Right lobe of liver (tissue), 6 donors: ENCODE measurements around the gene CENPP. TPM values are rescaled to one million over a fixed set of nuclear protein-coding genes. Genes with fewer than 3 reads are reported as not detected.
A peak's percentile ranks its signal among the peaks of the same experiment; 100 is the strongest.

Source experiments
- ATAC-seq, 4 donors: fragments of 200-7000 bp; cut with Tn5 transposase; one replicate each; pipeline ENCODE4 v1.9.1; 2020; ENCODE audit warnings: mild to moderate bottlenecking in 4 of 4, moderate library complexity in 4 of 4
- DNase-seq, 3 donors: peaks; one replicate each; pipeline ENCODE4 v3.0.0-alpha.2; 2020
- H3K27ac ChIP-seq, 3 donors: fragments of 200-600 bp; one replicate each; pipeline ENCODE4 v1.8.0; 2022
- H3K27me3 ChIP-seq, 2 donors: fragments of 200-600 bp; one replicate each; pipeline ENCODE4 v1.8.0; 2022
- H3K36me3 ChIP-seq, 4 donors: fragments of 200-600 bp; sonication (generic) in 1 of 4; one replicate each; pipeline versions ENCODE4 v1.5.1 to v1.8.0; 2017 to 2022; ENCODE audit warnings: control low read depth in 1 of 4
- H3K4me1 ChIP-seq, 4 donors: fragments of 200-600 bp; sonication (generic) in 1 of 4; one replicate each; pipeline versions ENCODE4 v1.5.1 to v1.8.0; 2017 to 2022; ENCODE audit warnings: control low read depth in 1 of 4
- H3K4me3 ChIP-seq, 3 donors: fragments of 200-600 bp; one replicate each; pipeline ENCODE4 v1.8.0; 2022
- H3K9me3 ChIP-seq, 4 donors: fragments of 200-600 bp; sonication (generic) in 1 of 4; one replicate each; pipeline versions ENCODE4 v1.5.1 to v1.8.0; 2017 to 2022; ENCODE audit warnings: control low read depth in 1 of 4
- POLR2A ChIP-seq: fragments of 450-650 bp; IDR thresholded peaks from one replicate; pipeline ENCODE4 v1.6.1; 2017; ENCODE audit warnings: antibody characterized with exemption, mild to moderate bottlenecking
- WGBS: methylation state at CpG from one replicate; pipeline ENCODE4 v1.1.6; 2018; ENCODE audit warnings: low coverage, low lambda C conversion rate; ENCODE audit not compliant: insufficient coverage; ENCODE audit errors: missing lambda C conversion rate; 5-methylcytosine and 5-hydroxymethylcytosine counted together
- intact Hi-C, 2 donors: fragments of 100-400 bp; cut with DNase I; formaldehyde crosslinking; loops; one replicate each; pipeline versions ENCODE4 v1.11.2 to v1.14.1; 2022
- total RNA-seq, 6 experiments: library from RNA; depleted of rRNA in 2 of 6; stranded (reverse); fragments of >200 nt in 2 of 6; fragmentation: NEBNext Ultra II Directional in 3 of 6; extraction: Animal tissue kit (Norgen Biotek cat#: 25700) in 3 of 6; gene quantifications; one replicate each; pipeline versions ENCODE4 v1.1.0 to v1.2.4, GENCODE V29; 2016 to 2023
- TF ChIP-seq, protein P1 (sequence below), 4 donors: fragments of 200-600 bp in 3 of 4; fragments of 450-650 bp in 1 of 4; IDR thresholded peaks; one replicate each; pipeline versions ENCODE4 v1.5.1 to v1.8.0; 2016 to 2022; ENCODE audit warnings: antibody characterized with exemption in 4 of 4, mild to moderate bottlenecking in 2 of 4
- donor health status: DM: no; HTN: yes; CAD: no.
- donor health status: DM: no; HTN: no; CAD: no.
- donor health status: DM: no; HTN: no; CAD: no.
- donor health status: DM: no; HTN: yes; CAD: no.
- donor health status: DM: no; HTN: yes; CAD: no.

The CENPP gene
- total RNA-seq, 6 experiments from 2014 or later, result 1.0 to 3.7 (median 1.5) TPM

DNA sequence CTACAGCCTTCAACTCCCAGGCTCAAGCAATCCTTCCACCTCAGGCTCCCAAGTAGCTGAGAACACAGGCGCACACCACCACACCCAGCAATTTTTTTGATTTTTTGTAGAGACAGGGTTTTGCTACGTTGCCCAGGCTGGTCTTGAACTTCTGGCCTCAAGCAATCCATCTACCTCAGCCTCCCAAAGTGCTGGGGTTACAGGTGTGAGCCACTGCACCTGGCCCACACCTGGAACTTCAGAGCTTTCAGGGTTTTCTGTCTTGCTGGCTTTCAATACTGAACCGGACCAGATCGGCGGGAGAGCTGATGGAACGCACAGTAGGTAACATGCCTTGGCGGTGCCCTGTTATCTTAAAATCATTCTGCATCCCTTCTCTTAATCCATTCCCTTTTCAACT lies 313.4 kb downstream of the CENPP start:
- Histone ChIP-seq H3K9me3 (no peaks in the 10 kb centered on the region), H3K27me3 (no peaks in the 10 kb centered on the region), H3K4me1 (no peaks in the 10 kb centered on the region), H3K36me3 (peaks cover 0 to 65% (median 14%) of the 10 kb centered on the region in 4 donors), H3K27ac (no peak overlapping the region), H3K4me3 (no peak overlapping the region)
- TF ChIP-seq, protein P1, sequence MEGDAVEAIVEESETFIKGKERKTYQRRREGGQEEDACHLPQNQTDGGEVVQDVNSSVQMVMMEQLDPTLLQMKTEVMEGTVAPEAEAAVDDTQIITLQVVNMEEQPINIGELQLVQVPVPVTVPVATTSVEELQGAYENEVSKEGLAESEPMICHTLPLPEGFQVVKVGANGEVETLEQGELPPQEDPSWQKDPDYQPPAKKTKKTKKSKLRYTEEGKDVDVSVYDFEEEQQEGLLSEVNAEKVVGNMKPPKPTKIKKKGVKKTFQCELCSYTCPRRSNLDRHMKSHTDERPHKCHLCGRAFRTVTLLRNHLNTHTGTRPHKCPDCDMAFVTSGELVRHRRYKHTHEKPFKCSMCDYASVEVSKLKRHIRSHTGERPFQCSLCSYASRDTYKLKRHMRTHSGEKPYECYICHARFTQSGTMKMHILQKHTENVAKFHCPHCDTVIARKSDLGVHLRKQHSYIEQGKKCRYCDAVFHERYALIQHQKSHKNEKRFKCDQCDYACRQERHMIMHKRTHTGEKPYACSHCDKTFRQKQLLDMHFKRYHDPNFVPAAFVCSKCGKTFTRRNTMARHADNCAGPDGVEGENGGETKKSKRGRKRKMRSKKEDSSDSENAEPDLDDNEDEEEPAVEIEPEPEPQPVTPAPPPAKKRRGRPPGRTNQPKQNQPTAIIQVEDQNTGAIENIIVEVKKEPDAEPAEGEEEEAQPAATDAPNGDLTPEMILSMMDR (IDR thresholded peaks at IDR 0.05), result no peak
- TF ChIP-seq POLR2A, result no peak
- 95% methylated on average over 6 of the region's 7 CpGs for WGBS
- intact Hi-C loops, result loop anchor here (10.0 kb wide), 2 partner anchors 134 to 304 kb away; no protein-coding TSS in a partner anchor
- ATAC-seq, result no peak
- DNase-seq, result no peak

DNA sequence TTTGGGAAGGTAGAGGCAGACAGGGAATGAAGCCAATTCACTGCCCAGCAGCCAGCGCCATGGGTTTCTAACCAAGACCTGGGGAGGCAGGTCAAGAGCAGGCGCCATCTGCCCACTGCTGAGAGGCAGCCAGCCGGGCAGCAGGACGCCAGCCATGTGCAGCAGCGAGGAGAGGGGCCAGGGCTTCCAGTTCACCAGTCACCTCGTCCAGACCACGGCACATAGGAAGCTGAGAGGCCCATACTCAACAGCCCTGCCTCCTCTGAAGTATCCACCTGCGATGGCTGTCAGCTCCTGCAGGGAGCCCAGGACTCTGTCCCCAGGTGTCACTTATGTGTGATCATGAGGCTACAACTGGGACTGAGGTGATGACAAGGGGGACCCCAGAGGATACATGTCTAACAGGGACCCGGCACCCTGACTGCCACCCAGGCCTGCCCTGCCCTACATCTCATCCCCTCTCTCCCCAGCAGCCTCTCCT lies 314.1 kb downstream of the CENPP start:
- ATAC-seq (no peak), DNase-seq (peak in 1 of 3 donors; percentile 35)
- intact Hi-C loops, result loop anchor here (10.0 kb wide), 2 partner anchors 135 to 305 kb away; no protein-coding TSS in a partner anchor
- Histone ChIP-seq H3K9me3 (no peaks in the 10 kb centered on the region), H3K4me3 (no peak overlapping the region), H3K4me1 (no peaks in the 10 kb centered on the region), H3K27me3 (no peaks in the 10 kb centered on the region), H3K36me3 (peaks cover 0 to 65% (median 14%) of the 10 kb centered on the region in 4 donors), H3K27ac (no peak overlapping the region)
- 100% methylated on average over 1 of the region's 9 CpGs for WGBS
- TF ChIP-seq POLR2A, result no peak
- TF ChIP-seq, protein P1 (IDR thresholded peaks at IDR 0.05), result no peak

DNA sequence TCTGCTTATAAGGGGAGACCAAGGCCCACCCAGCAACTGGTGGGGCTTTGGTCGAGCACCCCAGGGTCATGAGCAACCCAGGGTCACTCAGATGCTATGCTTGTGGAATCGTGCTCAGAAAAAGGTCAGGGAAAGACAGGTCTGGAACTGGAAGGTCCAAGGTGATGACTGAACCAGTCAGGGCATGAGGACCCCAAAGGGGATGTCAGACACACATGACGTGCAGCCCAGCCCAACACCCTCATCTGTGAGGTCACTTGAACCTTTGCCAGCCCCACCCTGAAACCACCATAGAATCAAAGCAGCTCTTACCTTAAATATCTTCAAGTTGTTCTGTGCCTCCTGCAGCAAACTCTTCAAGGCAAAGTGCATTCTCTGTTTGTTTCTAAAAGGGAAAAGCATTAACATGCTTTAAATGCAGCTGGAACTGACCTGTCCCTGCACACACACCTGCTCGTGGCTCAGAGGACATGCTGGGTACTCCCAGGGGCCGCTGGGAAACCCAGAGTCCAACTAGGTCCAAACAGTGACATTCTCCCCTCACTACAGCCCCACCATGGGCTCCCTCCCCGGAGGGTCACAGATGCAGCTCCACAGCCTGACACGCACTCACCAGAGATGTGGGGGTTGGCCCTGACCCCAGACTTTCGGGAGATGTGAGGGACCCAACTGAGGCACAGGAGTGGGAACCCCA lies 314.8 kb downstream of the CENPP start:
- H3K27ac ChIP-seq, result no peak overlapping the region
- H3K4me3 ChIP-seq, result no peak overlapping the region
- no peaks in the 10 kb centered on the region for H3K9me3 ChIP-seq
- peaks cover 0 to 67% (median 15%) of the 10 kb centered on the region in 4 donors for H3K36me3 ChIP-seq
- no peaks in the 10 kb centered on the region for H3K27me3 ChIP-seq
- H3K4me1 ChIP-seq, result no peaks in the 10 kb centered on the region
- WGBS, result 100% methylated on average over 2 of the region's 8 CpGs
- TF ChIP-seq, protein P1 (IDR thresholded peaks at IDR 0.05), result no peak
- TF ChIP-seq POLR2A, result no peak
- ATAC-seq, result no peak
- peak in 1 of 3 donors; percentile 30 for DNase-seq
- intact Hi-C loops, result no loop called here

DNA sequence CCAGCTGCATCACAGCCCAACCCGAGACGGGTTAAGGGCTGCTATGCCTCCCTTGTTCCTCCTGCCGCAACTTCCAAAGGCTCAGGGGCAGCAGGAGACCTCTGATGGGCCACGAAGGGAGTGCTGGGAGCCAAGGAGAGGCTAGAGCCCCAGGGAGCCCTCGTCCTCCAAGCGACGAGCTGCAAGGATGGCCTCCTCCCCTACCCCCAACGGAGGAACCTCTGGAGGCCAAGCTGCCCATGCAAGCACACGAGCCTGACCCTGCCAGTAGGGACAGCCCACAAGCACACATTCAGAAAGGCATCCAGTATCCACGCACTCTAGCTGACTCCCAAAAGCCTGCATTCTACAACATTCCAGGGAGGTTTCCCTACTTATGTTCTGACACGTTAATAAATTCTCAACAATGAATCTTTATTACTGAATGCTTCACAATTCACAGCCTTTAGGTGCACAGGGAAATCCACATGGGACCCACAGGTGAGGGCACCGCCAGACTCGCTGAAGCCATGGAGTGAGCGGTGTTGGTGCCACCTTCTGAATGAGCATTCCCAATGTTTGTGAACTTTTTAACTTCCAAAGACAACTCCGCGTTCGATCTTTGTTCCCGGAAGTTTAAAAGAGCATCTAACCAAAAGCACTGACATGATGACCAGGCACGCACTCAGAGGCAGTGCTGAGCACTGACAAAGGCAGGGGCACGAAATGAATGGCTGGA lies 315.5 kb downstream of the CENPP start:
- DNase-seq, result peak in 1 of 3 donors; percentile 35

More for the DNA sequence above, 315.5 kb downstream of the CENPP start:
- no peaks in the 10 kb centered on the region for H3K9me3 ChIP-seq
- no peak overlapping the region for H3K27ac ChIP-seq
- intact Hi-C loops, result no loop called here
- H3K4me1 ChIP-seq, result no peaks in the 10 kb centered on the region
- H3K27me3 ChIP-seq, result no peaks in the 10 kb centered on the region
- ATAC-seq, result no peak
- no peak overlapping the region for H3K4me3 ChIP-seq
- H3K36me3 ChIP-seq, result peaks cover 0 to 69% (median 15%) of the 10 kb centered on the region in 4 donors
- no peak for TF ChIP-seq POLR2A
- TF ChIP-seq, protein P1 (IDR thresholded peaks at IDR 0.05), result no peak
- 90% methylated on average over 13 of the region's 20 CpGs for WGBS
